ENCODE results near the gene LONP1.

LONP1 gene

DNA sequence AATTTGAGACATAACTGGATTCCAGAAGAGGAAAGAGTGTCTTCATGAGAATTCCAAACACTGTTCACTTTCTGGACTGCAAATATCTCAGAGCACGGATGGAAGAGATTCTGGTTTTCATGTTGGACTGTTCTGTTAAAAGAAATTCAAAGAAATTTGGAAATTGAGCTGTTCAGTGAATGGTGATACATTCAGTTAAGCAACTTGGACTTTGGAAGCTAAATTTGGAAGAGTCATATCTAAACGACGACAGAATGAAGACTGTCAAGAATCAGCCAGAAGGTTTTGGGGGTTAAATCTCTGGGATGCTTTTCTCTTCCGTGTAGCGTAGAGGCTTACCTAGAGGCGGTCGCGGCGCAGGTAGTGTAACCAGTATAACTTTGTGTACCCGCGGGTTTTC lies 71.5 kb downstream of the LONP1 start:
- no peak for DNase-seq (ENCODE audit: low spot score)

GRCh38 chr19:5646703-5647102 lies 73.2 kb downstream of the LONP1 start:
- DNase-seq (ENCODE audit: low spot score), result no peak

GRCh38 chr19:5645409-5645808 lies 74.5 kb downstream of the LONP1 start:
- no peak for DNase-seq (ENCODE audit: low spot score)

- DNase-seq (ENCODE audit: low spot score), result no peak
Measured at GRCh38 chr19:5644037-5644436, 75.9 kb downstream of the LONP1 start.

DNA sequence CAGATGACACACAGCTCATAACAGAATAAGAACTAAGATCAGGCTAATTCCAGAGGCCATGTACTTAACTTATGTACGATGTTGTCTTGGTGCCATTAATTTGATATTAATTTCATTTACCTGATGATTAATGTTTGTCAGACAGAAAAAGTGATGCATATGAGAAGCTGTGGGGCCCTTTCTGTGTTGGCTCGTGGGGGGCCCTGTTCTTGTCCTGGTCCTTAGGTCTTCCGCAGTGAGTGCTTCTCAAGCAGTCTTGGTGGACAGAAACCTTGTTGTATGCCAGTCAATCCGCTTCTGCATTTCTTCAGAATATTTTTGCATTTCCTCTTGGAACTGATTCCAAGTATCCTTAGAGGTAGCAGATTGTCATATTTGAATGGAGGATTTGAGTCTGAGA lies 76.9 kb downstream of the LONP1 start:
- DNase-seq (ENCODE audit: low spot score), result no peak

DNA sequence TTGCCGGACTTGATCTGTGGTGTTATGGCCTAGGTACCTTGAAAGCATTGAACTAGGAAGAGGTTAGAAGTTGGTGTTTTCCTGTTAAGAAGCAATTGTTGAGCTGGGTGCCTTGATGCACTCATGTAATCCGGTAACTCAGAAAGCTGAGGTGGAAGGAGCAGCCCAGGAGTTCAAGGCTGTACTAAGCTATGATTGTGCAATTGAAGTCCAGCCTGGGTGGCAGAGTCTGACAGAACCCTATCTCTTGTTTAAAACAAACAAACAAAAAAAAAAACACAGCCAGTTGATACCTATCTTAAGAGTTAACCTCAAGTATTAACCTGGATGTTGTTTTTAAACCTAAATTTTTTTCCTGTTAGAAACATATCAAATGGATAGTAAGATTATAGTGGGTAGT lies 77.7 kb downstream of the LONP1 start:
- DNase-seq (ENCODE audit: low spot score), result no peak
